ENCODE data around the gene CS. TPM values are rescaled to one million over a fixed set of nuclear protein-coding genes. Genes with fewer than 3 reads are reported as not detected.
A peak's percentile ranks its signal among the peaks of the same experiment; 100 is the strongest.

CS gene
- total and polyA plus RNA-seq, 7 experiments from 2014 or later: 57.6 to 241 (median 132) TPM

GRCh38 chr12:56221757-56222530 is 78.2 kb downstream of the CS start, which contains the start of gene RNF41:
Gene RNF41 (minus strand): TSS chr12:56221922. CDS start chr12:56214047, 7,875 bp downstream.
- Mint-ChIP-seq H3K27me3 (peaks cover 0 to 3% (median 0%) of the 10 kb centered on the region in 5 donors), H3K27ac (peak within 1 kb of the TSS; percentile 97 to 100 (median 99)), H3K9me3 (no peaks in the 10 kb centered on the region), H3K36me3 (peaks cover 0 to 9% (median 0%) of the 10 kb centered on the region in 5 donors), H3K4me1 (peaks cover 16 to 57% (median 46%) of the 10 kb centered on the region in 7 donors), H3K4me3 (peak within 1 kb of the TSS; percentile 92 to 100 (median 98))
- ATAC-seq (peak; percentile 90), DNase-seq (peak; percentile 85 to 93 (median 92))
- Histone ChIP-seq H3K4me3 (ENCODE audit: low read length) (peak within 1 kb of the TSS; percentile 82), H3K36me3 (ENCODE audit: control insufficient read depth in 2 of 3, insufficient read depth in 3 of 3, low read length in 3 of 3) (peaks cover 0 to 5% (median 0%) of the 10 kb centered on the region in 3 experiments), H3K4me1 (ENCODE audit: control insufficient read depth in 2 of 2, insufficient read depth in 2 of 2, low read length in 2 of 2) (peaks cover 22 to 27% of the 10 kb centered on the region in 2 donors), H3K27me3 (ENCODE audit: control insufficient read depth in 2 of 2, insufficient read depth in 2 of 2, low read length in 2 of 2) (no peaks in the 10 kb centered on the region), H3K27ac (ENCODE audit: low read depth, low read length) (peak within 1 kb of the TSS; percentile 98), H3K9me3 (ENCODE audit: control insufficient read depth in 2 of 3, low read length in 3 of 3) (no peaks in the 10 kb centered on the region)
- intact Hi-C loops (cut with micrococcal nuclease): loop anchor here (1.0 to 5.0 kb wide), 10 partner anchors 70 to 865 kb away; partner anchors contain the start of genes CS (in 1 of the 2), MYL6B (in 1 of the 2), NAB2 (in 1 of the 2) and PA2G4 (in 1 of the 2)
- ChIA-PET POLR2A (interaction anchor here (0.6 to 3.8 kb wide), 55 partner anchors 8 to 505 kb away, joined by 3 to 61 read pairs (median 5); partner anchors contain the start of genes ANKRD52, BAZ2A, CNPY2 and COQ10A), CTCF (interaction anchor here (0.6 to 3.5 kb wide), 27 partner anchors 9 to 890 kb away, joined by 3 to 38 read pairs (median 4); partner anchors contain the start of genes ANKRD52, CNPY2, IL23A and RPL41)

Other genes starting within 250 kb of the CS start
- gene ERBB3, start 220.2 kb downstream of the CS start, total RNA-seq: 1 to 10 TPM; 1.0 to 6.4 (median 1.9) TPM
- under 1 TPM; 0.22 to 0.51 TPM for gene ERBB3, start 220.2 kb downstream of the CS start, polyA plus RNA-seq
- gene PA2G4, start 195.8 kb downstream of the CS start, total RNA-seq: 100 to 1,000 TPM in 3 of 5 experiments, 10 to 100 TPM in 2; 61.7 to 254 (median 109) TPM
- gene PA2G4, start 195.8 kb downstream of the CS start, polyA plus RNA-seq: 100 to 1,000 TPM; 216 to 218 TPM
- 1,000 to 10,000 TPM; 3,787 to 6,048 (median 5,952) TPM for gene RPL41, start 183.7 kb downstream of the CS start, total RNA-seq
- gene RPL41, start 183.7 kb downstream of the CS start, polyA plus RNA-seq: over 10,000 TPM in 1 of 2 donors, 1,000 to 10,000 TPM in 1; 6,745 to 10,251 TPM
- gene ZC3H10, start 182.1 kb downstream of the CS start, total RNA-seq: 10 to 100 TPM in 3 of 5 experiments, 1 to 10 TPM in 2; 7.8 to 16.3 (median 13.3) TPM
- 1 to 10 TPM; 2.4 to 4.1 TPM for gene ZC3H10, start 182.1 kb downstream of the CS start, polyA plus RNA-seq
- gene ESYT1, start 172.1 kb downstream of the CS start, total RNA-seq: 100 to 1,000 TPM; 121 to 300 (median 221) TPM
- gene ESYT1, start 172.1 kb downstream of the CS start, polyA plus RNA-seq: 100 to 1,000 TPM; 282 to 353 TPM
- 10 to 100 TPM in 2 of 5 experiments, 1 to 10 TPM in 3; 3.7 to 60.3 (median 8.9) TPM for gene MYL6B, start 147.7 kb downstream of the CS start, total RNA-seq
- gene MYL6B, start 147.7 kb downstream of the CS start, polyA plus RNA-seq: 1 to 10 TPM; 5.6 to 6.7 TPM
- gene MYL6, start 142.0 kb downstream of the CS start, total RNA-seq: 1,000 to 10,000 TPM in 1 of 5 experiments, 100 to 1,000 TPM in 4; 428 to 1,509 (median 467) TPM
- 1,000 to 10,000 TPM; 1,845 to 2,144 TPM for gene MYL6, start 142.0 kb downstream of the CS start, polyA plus RNA-seq
- gene SMARCC2, start 110.8 kb downstream of the CS start, total RNA-seq: 100 to 1,000 TPM; 118 to 187 (median 149) TPM
- 10 to 100 TPM; 64.6 to 88.9 TPM for gene SMARCC2, start 110.8 kb downstream of the CS start, polyA plus RNA-seq
- 10 to 100 TPM; 31.4 to 44.9 (median 43.1) TPM for gene RNF41, start 78.4 kb downstream of the CS start, total RNA-seq
- gene RNF41, start 78.4 kb downstream of the CS start, polyA plus RNA-seq: 10 to 100 TPM; 29.4 to 45.8 TPM
- gene NABP2, start 76.0 kb downstream of the CS start, total RNA-seq: 10 to 100 TPM in 3 of 5 experiments, 1 to 10 TPM in 2; 9.2 to 61.2 (median 11.8) TPM
- 1 to 10 TPM; 1.0 to 1.6 TPM for gene NABP2, start 76.0 kb downstream of the CS start, polyA plus RNA-seq
- 1 to 10 TPM in 1 of 5 experiments, under 1 TPM in 2, not detected in 2; 0.43 to 1.2 (median 0.77) TPM for gene SLC39A5, start 70.3 kb downstream of the CS start, total RNA-seq
- not detected for gene SLC39A5, start 70.3 kb downstream of the CS start, polyA plus RNA-seq
- gene ANKRD52, start 41.9 kb downstream of the CS start, total RNA-seq: 10 to 100 TPM; 26.9 to 64.4 (median 40.7) TPM
- 1 to 10 TPM; 5.1 to 8.2 TPM for gene ANKRD52, start 41.9 kb downstream of the CS start, polyA plus RNA-seq
- gene COQ10A, start 33.4 kb downstream of the CS start, total RNA-seq: 10 to 100 TPM; 22.5 to 39.4 (median 31.5) TPM
- 10 to 100 TPM in 1 of 2 donors, 1 to 10 TPM in 1; 9.7 to 11.5 TPM for gene COQ10A, start 33.4 kb downstream of the CS start, polyA plus RNA-seq
- gene CNPY2, start 15.7 kb upstream of the CS start, total RNA-seq: 100 to 1,000 TPM in 1 of 5 experiments, 10 to 100 TPM in 4; 48.4 to 134 (median 87.6) TPM
- 100 to 1,000 TPM; 183 to 184 TPM for gene CNPY2, start 15.7 kb upstream of the CS start, polyA plus RNA-seq
- gene PAN2, start 33.7 kb upstream of the CS start, total RNA-seq: 100 to 1,000 TPM in 4 of 5 experiments, 10 to 100 TPM in 1; 65.8 to 279 (median 144) TPM
- 10 to 100 TPM; 11.4 to 13.9 TPM for gene PAN2, start 33.7 kb upstream of the CS start, polyA plus RNA-seq
- gene IL23A, start 38.6 kb upstream of the CS start, total RNA-seq: 10 to 100 TPM; 14.4 to 42.0 (median 20.1) TPM
- 10 to 100 TPM; 14.8 to 25.2 TPM for gene IL23A, start 38.6 kb upstream of the CS start, polyA plus RNA-seq
- gene STAT2, start 59.8 kb upstream of the CS start, total RNA-seq: 100 to 1,000 TPM; 119 to 291 (median 182) TPM
- 10 to 100 TPM; 64.1 to 80.3 TPM for gene STAT2, start 59.8 kb upstream of the CS start, polyA plus RNA-seq
- not detected for gene APOF, start 62.5 kb upstream of the CS start, total RNA-seq
- gene APOF, start 62.5 kb upstream of the CS start, polyA plus RNA-seq: under 1 TPM in 1 of 2 donors, not detected in 1; 0.12 TPM
- 10 to 100 TPM in 1 of 5 experiments, 1 to 10 TPM in 4; 4.4 to 42.3 (median 5.4) TPM for gene TIMELESS, start 149.1 kb upstream of the CS start, total RNA-seq
- 1 to 10 TPM; 2.7 to 3.3 TPM for gene TIMELESS, start 149.1 kb upstream of the CS start, polyA plus RNA-seq
- gene MIP, start 154.3 kb upstream of the CS start, total RNA-seq: not detected
- not detected for gene MIP, start 154.3 kb upstream of the CS start, polyA plus RNA-seq
- 1 to 10 TPM; 5.2 to 7.5 (median 7.2) TPM for gene SPRYD4, start 168.2 kb upstream of the CS start, total RNA-seq
- 1 to 10 TPM; 1.1 to 1.4 TPM for gene SPRYD4, start 168.2 kb upstream of the CS start, polyA plus RNA-seq
- 10 to 100 TPM in 1 of 5 experiments, 1 to 10 TPM in 3, under 1 TPM in 1; 0.94 to 10.2 (median 3.0) TPM for gene GLS2, start 187.8 kb upstream of the CS start, total RNA-seq
- 1 to 10 TPM; 5.9 to 6.8 TPM for gene GLS2, start 187.8 kb upstream of the CS start, polyA plus RNA-seq
- gene RBMS2, start 221.5 kb upstream of the CS start, total RNA-seq: 10 to 100 TPM in 1 of 5 experiments, 1 to 10 TPM in 4; 2.5 to 12.8 (median 5.5) TPM
- 1 to 10 TPM in 1 of 2 donors, under 1 TPM in 1; 0.81 to 3.0 TPM for gene RBMS2, start 221.5 kb upstream of the CS start, polyA plus RNA-seq